HL-60/S4 treated with phorbol 12-myristate 13-acetate at 8.2 ng/mL for 4 days and 3 days (cell line): ENCODE results near the gene RBM22.
"Not testable (repeated sequence)": the region's sequence is repeated elsewhere in the genome, so short reads cannot be mapped to it uniquely, and the experiment has no call there.

Experiments used
- in situ Hi-C: fragments of 300-500 bp; cut with MboI; formaldehyde crosslinking; loops from 2 replicates; pipeline ENCODE4 v1.15.0; 2022; ENCODE audit warnings: low sequenced_read_pairs

Gene RBM22

GRCh38 chr5:150700594-150701377 lies at the start of gene RBM22:
TSS of gene RBM22 (minus strand) at chr5:150701062. CDS start at chr5:150700985, 77 bp downstream.
- in situ Hi-C loops: no loop called here

GRCh38 chr5:150750469-150750868 lies 49.6 kb upstream of the RBM22 start:
- in situ Hi-C loops: no loop called here

- in situ Hi-C loops: not testable (repeated sequence)
Measured at GRCh38 chr5:150743142-150743488, 42.3 kb upstream of the RBM22 start.

GRCh38 chr5:150742455-150743141 lies 41.7 kb upstream of the RBM22 start:
- in situ Hi-C loops: not testable (repeated sequence)

- in situ Hi-C loops: no loop called here
Measured at GRCh38 chr5:150740992-150741391, 40.1 kb upstream of the RBM22 start.

GRCh38 chr5:150738862-150739261 lies 38.0 kb upstream of the RBM22 start:
- in situ Hi-C loops: no loop called here

- in situ Hi-C loops: no loop called here
Measured at GRCh38 chr5:150734579-150735384, 33.9 kb upstream of the RBM22 start.

- in situ Hi-C loops: no loop called here
Measured at GRCh38 chr5:150731669-150732242, 30.9 kb upstream of the RBM22 start.

- in situ Hi-C loops: no loop called here
Measured at GRCh38 chr5:150729859-150730258, 29.0 kb upstream of the RBM22 start.

- in situ Hi-C loops: no loop called here
Measured at GRCh38 chr5:150723845-150724244, 23.0 kb upstream of the RBM22 start.

- in situ Hi-C loops: no loop called here
Measured at GRCh38 chr5:150710165-150710564, 9.3 kb upstream of the RBM22 start.

- in situ Hi-C loops: no loop called here
Measured at GRCh38 chr5:150706776-150707390, 6.0 kb upstream of the RBM22 start.

- in situ Hi-C loops: no loop called here
Measured at GRCh38 chr5:150703762-150704161, 2.9 kb upstream of the RBM22 start.

GRCh38 chr5:150700246-150700593 lies 642 bp downstream of the RBM22 start:
- in situ Hi-C loops: no loop called here

- in situ Hi-C loops: no loop called here
Measured at GRCh38 chr5:150694612-150695011, 6.2 kb downstream of the RBM22 start.

GRCh38 chr5:150692276-150692675 lies 8.6 kb downstream of the RBM22 start:
- in situ Hi-C loops: no loop called here

- in situ Hi-C loops: no loop called here
Measured at GRCh38 chr5:150690760-150691159, 10.1 kb downstream of the RBM22 start.

- in situ Hi-C loops: no loop called here
Measured at GRCh38 chr5:150689120-150689519, 11.7 kb downstream of the RBM22 start.

GRCh38 chr5:150676578-150676977 lies 24.3 kb downstream of the RBM22 start:
- in situ Hi-C loops: no loop called here

GRCh38 chr5:150675069-150675468 lies 25.8 kb downstream of the RBM22 start:
- in situ Hi-C loops: no loop called here

GRCh38 chr5:150674341-150674821 lies 26.5 kb downstream of the RBM22 start:
- in situ Hi-C loops: no loop called here
